SJSA1 (cell line): ENCODE measurements around the gene BGLAP. TPM values are rescaled to one million over a fixed set of nuclear protein-coding genes. Genes with fewer than 3 reads are reported as not detected.

Experiments used
- DNase-seq, 2 experiments: peaks; one replicate each; pipeline ENCODE4 v3.0.0-alpha.2; 2015 to 2020; ENCODE audit warnings: low spot score in 2 of 2, low read depth in 1 of 2
- H3K27ac ChIP-seq: fragments of 250-450 bp; sonication (Bioruptor Pico); 2 replicates; pipeline ENCODE4 v1.5.1; 2020; ENCODE audit warnings: mild to moderate bottlenecking, moderate library complexity
- H3K27me3 ChIP-seq: fragments of 250-450 bp; sonication (Bioruptor Pico); replicated peaks from 2 replicates; pipeline ENCODE4 v1.5.1; 2020; ENCODE audit warnings: mild to moderate bottlenecking, moderate library complexity
- H3K36me3 ChIP-seq: fragments of 250-450 bp; sonication (Bioruptor Pico); 2 replicates; pipeline ENCODE4 v1.5.1; 2020; ENCODE audit warnings: mild to moderate bottlenecking
- H3K4me1 ChIP-seq: fragments of 250-450 bp; sonication (Bioruptor Pico); replicated peaks from 2 replicates; pipeline ENCODE4 v1.6.1; 2021; ENCODE audit warnings: mild to moderate bottlenecking
- H3K4me3 ChIP-seq: fragments of 250-450 bp; sonication (Bioruptor Pico); 2 replicates; pipeline ENCODE4 v1.5.1; 2020; ENCODE audit warnings: mild to moderate bottlenecking
- H3K9me3 ChIP-seq: fragments of 250-450 bp; sonication (Bioruptor Pico); replicated peaks from 2 replicates; pipeline ENCODE4 v1.5.1; 2020; ENCODE audit warnings: mild to moderate bottlenecking
- total RNA-seq: library from RNA; depleted of rRNA; stranded (reverse); fragments of >200 nt; shearing (Covaris generic); gene quantifications from 2 replicates; pipeline ENCODE4 v1.2.3, GENCODE V29; 2014

The BGLAP gene
- total RNA-seq, 1 experiment from 2014 or later, result not detected

DNA sequence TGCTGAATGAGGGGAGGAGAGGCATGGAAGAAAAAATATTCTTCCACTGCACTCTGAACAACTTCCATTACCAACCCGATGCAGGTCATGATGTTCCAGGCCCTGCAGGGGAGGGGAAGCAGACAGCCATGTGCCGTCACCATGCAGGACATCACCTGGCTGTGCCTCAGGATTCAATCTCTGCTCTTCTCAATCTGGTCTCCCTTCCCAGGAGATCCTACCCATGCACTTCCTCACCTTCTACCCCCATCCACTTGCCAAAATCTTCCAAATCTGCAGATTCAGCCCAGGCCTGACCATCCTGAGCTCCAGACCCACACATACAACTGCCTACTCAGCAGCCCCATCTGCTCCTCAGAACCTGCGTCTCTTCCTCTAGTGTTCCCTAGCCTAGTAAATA lies 11.7 kb downstream of the BGLAP start:
- H3K4me3 ChIP-seq, result no peak overlapping the region
- peaks cover 90% of the 10 kb centered on the region for H3K36me3 ChIP-seq
- no peaks in the 10 kb centered on the region for H3K27me3 ChIP-seq
- H3K4me1 ChIP-seq, result no peaks in the 10 kb centered on the region
- no peaks in the 10 kb centered on the region for H3K9me3 ChIP-seq
- no peak for DNase-seq
- no peak overlapping the region for H3K27ac ChIP-seq

DNA sequence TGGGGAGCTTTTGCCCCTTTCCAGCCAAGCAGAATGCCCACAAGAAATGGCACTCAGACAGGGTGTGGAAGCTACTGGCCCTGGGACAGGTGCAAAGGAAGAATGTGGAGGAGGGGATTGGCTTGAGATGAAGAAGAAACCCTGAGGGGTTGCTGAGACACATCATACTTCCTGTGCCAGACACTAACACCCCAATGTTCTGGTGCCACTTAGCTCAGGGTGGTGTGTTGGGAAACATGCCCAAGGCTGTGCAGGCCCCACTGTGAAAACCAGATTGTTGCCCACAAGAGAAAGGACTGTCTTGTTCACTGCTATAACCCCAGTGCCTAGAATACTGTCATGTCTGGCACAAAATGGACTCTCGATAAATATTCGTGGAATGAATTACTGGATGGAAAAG lies 15.7 kb downstream of the BGLAP start:
- Histone ChIP-seq H3K4me3 (no peak overlapping the region), H3K4me1 (peaks cover 7% of the 10 kb centered on the region), H3K36me3 (peaks cover 94% of the 10 kb centered on the region), H3K9me3 (no peaks in the 10 kb centered on the region), H3K27me3 (no peaks in the 10 kb centered on the region), H3K27ac (no peak overlapping the region)
- no peak for DNase-seq

DNA sequence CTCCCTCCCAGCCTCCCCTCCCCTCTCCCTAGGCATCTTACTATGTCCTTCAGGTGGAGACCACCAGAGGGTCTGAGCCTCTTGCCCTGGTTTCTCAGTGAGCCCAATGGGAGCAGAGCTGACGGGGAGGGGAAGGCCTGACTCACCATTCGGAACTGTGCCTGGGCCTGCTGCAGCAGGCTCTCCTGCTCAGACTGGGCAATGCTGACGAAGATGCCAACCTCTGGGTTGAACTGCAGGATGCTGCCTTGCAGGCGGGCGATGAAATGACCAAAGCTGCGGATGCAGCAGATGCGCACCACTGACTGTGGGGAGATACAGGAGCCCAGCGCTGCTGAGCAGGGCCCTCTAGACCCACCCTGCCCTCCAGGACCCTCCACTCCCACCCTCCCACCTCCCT lies 16.9 kb downstream of the BGLAP start:
- peaks cover 94% of the 10 kb centered on the region for H3K36me3 ChIP-seq
- no peak overlapping the region for H3K4me3 ChIP-seq
- DNase-seq, result no peak
- H3K27ac ChIP-seq, result no peak overlapping the region
- peaks cover 18% of the 10 kb centered on the region for H3K4me1 ChIP-seq
- H3K9me3 ChIP-seq, result no peaks in the 10 kb centered on the region
- no peaks in the 10 kb centered on the region for H3K27me3 ChIP-seq

DNA sequence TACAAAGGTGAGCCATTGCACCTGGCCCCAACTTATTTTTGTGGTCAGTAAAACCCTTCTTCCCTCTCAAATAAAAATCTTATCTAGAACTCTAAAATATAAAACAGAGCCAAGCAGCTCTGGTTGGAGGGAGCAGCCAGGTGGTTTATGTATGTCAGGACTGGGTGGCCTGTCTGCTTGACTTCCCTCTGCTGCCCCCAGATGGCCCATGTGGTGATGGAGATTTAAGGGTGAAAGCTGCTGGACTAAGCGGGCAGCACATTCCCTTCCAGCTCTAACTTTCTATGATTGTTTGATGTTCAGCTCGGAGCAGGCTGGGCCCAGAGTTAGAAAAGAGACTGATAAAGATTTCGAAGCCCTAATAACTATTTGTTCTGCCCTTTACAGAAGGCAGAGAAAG lies 17.8 kb downstream of the BGLAP start:
- no peak for DNase-seq
- no peak overlapping the region for H3K27ac ChIP-seq
- H3K36me3 ChIP-seq, result peaks cover 92% of the 10 kb centered on the region

DNA sequence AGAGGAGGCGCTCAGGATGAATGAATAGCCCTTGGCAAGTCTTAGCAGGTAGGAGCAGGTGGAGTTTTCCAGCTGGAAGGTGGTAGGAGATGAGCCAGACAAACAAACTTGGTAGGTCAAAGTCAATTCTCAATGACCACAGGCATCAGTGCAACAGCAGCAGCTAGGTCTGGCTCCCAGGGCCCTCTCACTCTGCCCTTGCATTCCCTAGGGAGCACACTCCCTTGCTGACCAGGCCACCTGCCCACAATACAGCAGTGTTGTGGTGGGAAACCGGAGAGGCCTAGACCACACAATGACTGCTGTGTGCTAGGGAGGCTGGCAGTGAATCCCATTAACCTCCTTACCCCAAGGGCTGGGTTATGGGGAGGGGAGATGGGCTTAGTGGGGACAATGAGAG lies 18.9 kb downstream of the BGLAP start:
- no peak overlapping the region for H3K4me3 ChIP-seq
- no peak overlapping the region for H3K27ac ChIP-seq
- peaks cover 18% of the 10 kb centered on the region for H3K4me1 ChIP-seq
- DNase-seq, result no peak
- no peaks in the 10 kb centered on the region for H3K9me3 ChIP-seq
- peaks cover 92% of the 10 kb centered on the region for H3K36me3 ChIP-seq
- no peaks in the 10 kb centered on the region for H3K27me3 ChIP-seq

More for the DNA sequence above, 17.8 kb downstream of the BGLAP start:
- Histone ChIP-seq H3K9me3 (no peaks in the 10 kb centered on the region), H3K27me3 (no peaks in the 10 kb centered on the region), H3K4me1 (peaks cover 18% of the 10 kb centered on the region), H3K4me3 (no peak overlapping the region)

DNA sequence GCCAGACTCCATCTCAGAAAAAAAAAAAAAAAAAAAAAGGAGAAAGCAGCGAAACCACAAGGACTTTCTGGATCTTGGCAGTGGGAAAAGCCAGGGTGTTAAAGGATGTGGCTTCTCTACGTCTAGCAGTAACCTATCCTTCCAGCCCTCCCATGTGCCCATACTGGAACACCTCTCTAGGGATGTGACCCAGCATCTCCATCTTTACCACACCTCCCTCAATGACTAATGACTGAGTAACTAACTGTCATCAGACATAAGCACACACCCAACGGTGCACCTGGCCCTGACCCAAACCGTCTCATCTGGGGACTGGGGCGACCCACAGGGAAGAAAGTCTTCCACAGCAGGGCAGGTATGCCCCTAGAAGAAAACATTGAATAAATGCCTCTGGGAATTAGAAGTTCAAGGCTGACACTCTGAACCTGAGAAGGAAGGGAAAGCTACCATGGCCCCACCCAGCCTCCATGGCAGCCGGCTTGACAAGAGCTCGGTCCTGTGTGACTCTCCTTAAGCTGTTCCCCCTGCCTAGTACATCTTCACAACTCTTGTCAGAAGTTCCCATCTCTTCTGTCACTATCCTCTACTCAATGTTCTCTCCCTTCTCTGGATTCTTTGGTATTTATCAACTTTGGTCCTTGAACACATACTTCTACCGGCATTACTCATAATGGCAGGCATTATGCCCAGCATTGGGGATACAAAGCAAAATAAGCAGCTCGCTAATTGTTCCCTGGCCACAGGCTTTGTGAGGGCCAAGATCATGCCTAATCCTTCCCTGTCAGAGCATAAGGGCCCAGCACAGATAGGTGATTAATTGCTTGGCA lies 20.7 kb downstream of the BGLAP start:
- Histone ChIP-seq H3K27ac (peak overlapping the region; percentile 33), H3K4me1 (peaks cover 18% of the 10 kb centered on the region), H3K36me3 (peaks cover 94% of the 10 kb centered on the region), H3K9me3 (no peaks in the 10 kb centered on the region), H3K4me3 (no peak overlapping the region), H3K27me3 (no peaks in the 10 kb centered on the region)
- DNase-seq, result peak in 1 of 2 experiments; percentile 45

DNA sequence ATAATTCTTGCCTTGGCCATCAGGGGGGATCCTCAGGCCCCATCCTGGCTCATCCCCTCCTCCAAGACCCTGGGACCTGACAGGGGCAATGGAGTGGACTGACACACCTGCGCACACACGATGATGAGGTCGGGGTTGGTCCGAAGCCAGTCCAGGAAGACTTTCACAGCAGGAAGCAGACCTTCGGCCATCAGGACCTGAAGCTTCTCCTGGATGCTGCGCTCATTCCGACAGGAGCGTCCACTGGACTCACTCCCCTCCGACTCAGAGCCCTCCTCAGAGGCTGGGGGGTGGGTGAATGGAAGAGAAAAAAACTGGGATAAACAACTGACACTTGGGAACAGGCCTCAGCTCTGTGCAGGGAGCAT lies 21.3 kb downstream of the BGLAP start:
- Histone ChIP-seq H3K36me3 (peaks cover 94% of the 10 kb centered on the region), H3K27me3 (no peaks in the 10 kb centered on the region), H3K4me3 (no peak overlapping the region), H3K27ac (0 out of 2 replicates have a peak overlapping the region, but pooled peaks have one; percentile 33), H3K9me3 (no peaks in the 10 kb centered on the region), H3K4me1 (peaks cover 18% of the 10 kb centered on the region)
- DNase-seq, result no peak

DNA sequence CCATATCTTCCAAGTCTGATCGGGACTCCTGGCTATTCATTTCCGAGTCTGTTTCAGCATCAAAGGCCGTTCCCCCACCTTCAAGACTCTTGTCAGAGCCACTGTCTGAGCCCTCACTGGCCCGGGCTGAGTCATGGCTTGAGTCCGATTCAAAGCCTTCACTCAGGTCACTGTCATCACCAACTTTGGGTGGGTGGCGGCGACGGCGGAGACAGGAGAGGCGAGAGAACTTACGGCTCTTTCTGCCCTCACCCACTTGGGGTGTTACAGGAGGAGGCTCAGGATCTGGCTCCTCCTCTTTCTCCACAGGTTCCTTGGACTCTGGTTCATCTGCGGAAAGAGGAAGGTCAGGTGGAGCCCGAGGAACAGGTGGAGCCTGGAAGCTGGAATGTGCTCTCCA lies 24.1 kb downstream of the BGLAP start:
- Histone ChIP-seq H3K36me3 (peaks cover 92% of the 10 kb centered on the region), H3K4me3 (no peak overlapping the region), H3K27me3 (no peaks in the 10 kb centered on the region), H3K4me1 (peaks cover 18% of the 10 kb centered on the region), H3K27ac (no peak overlapping the region), H3K9me3 (no peaks in the 10 kb centered on the region)
- DNase-seq, result no peak

DNA sequence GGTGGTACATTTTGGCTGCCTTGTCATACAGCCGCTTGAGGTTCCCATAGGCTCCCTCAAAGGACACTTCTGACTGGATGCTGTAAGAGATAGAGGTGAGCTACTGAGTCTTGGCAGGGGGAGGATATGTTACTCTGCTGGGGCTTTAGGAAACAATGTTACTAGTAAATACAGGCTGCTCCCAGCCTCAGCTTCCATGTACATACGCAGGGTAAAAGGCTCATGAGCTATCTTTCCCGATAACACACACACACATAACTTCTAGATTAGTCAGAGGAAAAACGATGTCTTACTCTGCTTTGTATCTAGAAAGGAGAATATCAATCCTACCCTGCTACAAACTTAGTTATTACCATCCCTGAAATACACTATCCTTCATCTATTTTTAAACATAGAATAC lies 26.4 kb downstream of the BGLAP start:
- no peaks in the 10 kb centered on the region for H3K9me3 ChIP-seq
- no peaks in the 10 kb centered on the region for H3K27me3 ChIP-seq
- H3K36me3 ChIP-seq, result peaks cover 90% of the 10 kb centered on the region
- peaks cover 6% of the 10 kb centered on the region for H3K4me1 ChIP-seq
- H3K4me3 ChIP-seq, result no peak overlapping the region
- no peak overlapping the region for H3K27ac ChIP-seq
- DNase-seq, result no peak

DNA sequence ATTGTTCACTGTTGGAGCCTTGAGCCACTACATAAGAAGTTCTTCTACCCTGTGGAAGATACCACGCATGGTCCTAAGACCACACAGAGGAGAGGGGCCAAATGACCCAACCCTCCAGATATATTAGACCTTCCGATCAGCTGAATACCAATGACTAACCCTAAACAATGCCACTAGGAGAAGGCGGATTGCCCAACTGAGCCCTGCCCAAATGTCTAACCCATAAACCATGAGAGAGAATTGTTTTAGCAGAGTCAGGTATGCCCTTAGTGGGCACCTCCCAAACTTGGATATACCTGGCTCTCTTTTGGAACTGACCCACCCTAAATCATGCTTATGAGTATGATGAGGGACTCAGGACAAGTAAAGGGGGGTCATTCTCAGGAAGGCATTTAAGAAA lies 28.3 kb downstream of the BGLAP start:
- H3K36me3 ChIP-seq, result peaks cover 90% of the 10 kb centered on the region
- H3K27ac ChIP-seq, result no peak overlapping the region
- H3K4me3 ChIP-seq, result no peak overlapping the region
- no peaks in the 10 kb centered on the region for H3K4me1 ChIP-seq
- no peaks in the 10 kb centered on the region for H3K27me3 ChIP-seq
- H3K9me3 ChIP-seq, result no peaks in the 10 kb centered on the region
- no peak for DNase-seq

DNA sequence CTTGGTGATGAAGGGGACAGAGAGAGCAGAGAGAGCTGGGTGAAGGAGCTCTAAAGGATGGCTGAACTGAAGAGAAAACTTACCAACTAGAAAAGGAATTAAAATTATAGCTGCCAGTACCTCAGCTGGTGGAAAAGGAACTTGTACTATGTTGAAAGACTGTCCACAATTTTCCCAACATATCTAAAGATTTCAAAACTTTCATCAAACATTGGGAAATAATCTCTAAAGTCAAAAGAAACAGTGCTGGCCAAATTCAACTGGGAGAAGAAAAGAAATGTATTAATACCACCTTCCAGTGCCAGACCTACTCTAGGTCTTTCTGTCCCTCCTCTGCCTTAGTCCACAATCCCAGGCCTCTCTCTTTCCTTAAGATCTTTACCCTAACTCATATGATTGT lies 34.5 kb downstream of the BGLAP start:
- no peak for DNase-seq
- no peaks in the 10 kb centered on the region for H3K9me3 ChIP-seq
- H3K4me3 ChIP-seq, result no peak overlapping the region
- H3K27me3 ChIP-seq, result no peaks in the 10 kb centered on the region
- no peak overlapping the region for H3K27ac ChIP-seq
- peaks cover 6% of the 10 kb centered on the region for H3K4me1 ChIP-seq
- H3K36me3 ChIP-seq, result peaks cover 83% of the 10 kb centered on the region

DNA sequence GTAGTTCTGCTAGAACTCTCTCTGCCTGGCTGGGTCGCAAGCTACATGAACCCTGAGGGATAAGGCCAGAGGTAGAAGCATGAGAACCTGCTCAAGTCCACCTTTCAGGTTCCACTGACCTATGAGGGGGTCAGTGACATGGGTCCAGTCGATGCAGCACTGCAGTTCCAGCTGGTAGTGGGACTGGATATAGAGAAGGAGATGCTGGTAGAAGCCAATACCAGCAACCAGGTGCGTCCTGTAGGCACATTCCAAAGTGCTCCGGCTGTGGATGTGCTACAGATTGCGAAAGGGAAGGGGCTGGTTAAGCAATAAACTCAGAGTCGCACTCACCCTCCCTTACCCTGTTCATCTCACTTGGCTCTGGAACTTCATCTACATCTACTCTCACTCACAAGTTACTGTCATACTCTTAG lies 35.0 kb downstream of the BGLAP start:
- peaks cover 10% of the 10 kb centered on the region for H3K4me1 ChIP-seq
- H3K27ac ChIP-seq, result no peak overlapping the region
- no peaks in the 10 kb centered on the region for H3K27me3 ChIP-seq
- peaks cover 79% of the 10 kb centered on the region for H3K36me3 ChIP-seq
- H3K9me3 ChIP-seq, result no peaks in the 10 kb centered on the region
- no peak for DNase-seq
- no peak overlapping the region for H3K4me3 ChIP-seq

DNA sequence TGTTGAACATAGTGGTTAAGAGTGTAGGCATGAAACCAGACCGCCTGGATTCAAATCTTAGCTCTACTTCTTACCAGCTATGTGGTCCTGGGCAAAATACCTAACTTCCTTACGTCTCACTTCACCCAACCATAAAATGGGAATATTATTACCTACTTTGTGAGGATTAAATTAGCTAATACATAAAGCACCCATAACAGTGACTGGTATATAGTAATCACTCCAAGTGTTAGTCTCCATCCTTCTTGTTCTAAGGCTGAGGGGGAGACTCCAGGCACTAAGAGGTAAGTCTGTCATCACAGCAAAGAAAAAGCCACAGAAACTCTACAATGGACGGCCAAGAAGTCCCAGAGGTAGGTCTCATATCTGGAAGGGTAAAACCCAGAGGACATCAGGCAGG lies 37.9 kb downstream of the BGLAP start:
- Histone ChIP-seq H3K4me1 (peaks cover 18% of the 10 kb centered on the region), H3K4me3 (no peak overlapping the region), H3K36me3 (peaks cover 56% of the 10 kb centered on the region), H3K9me3 (no peaks in the 10 kb centered on the region; the same call in 1 of the 2 replicates), H3K27ac (no peak overlapping the region), H3K27me3 (no peaks in the 10 kb centered on the region)
- no peak for DNase-seq

DNA sequence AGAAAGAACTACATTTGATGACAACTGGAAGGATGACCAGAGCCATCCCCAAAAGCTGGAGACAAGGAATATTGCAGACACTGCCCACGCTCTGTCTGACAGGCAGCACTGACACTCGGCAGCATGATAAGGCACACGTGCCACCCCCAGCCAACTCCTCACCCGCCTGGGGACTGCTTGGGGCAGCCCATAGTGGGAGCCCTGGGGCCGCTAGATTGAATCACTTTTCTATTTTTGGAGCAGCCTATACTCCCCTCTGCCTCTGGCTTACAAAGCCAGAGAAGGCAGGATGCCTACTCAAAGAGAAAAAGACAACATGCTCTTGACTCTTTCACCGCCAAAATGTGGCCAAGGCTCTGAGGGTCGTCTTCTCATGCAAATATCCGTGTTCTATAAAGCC lies 39.3 kb downstream of the BGLAP start:
- Histone ChIP-seq H3K9me3 (no peaks in the 10 kb centered on the region; the same call in 1 of the 2 replicates), H3K27me3 (no peaks in the 10 kb centered on the region), H3K27ac (no peak overlapping the region), H3K4me1 (peaks cover 18% of the 10 kb centered on the region), H3K4me3 (peak overlapping the region; percentile 92), H3K36me3 (peaks cover 44% of the 10 kb centered on the region)
- peak in 1 of 2 experiments; percentile 34 for DNase-seq
